HG02759 (cell line): ENCODE data around the gene LCN6.
"Not testable (repeated sequence)": the region's sequence is repeated elsewhere in the genome, so short reads cannot be mapped to it uniquely, and the experiment has no call there.

ENCODE experiments used
- ATAC-seq: cut with Tn5 transposase; IDR thresholded peaks from one replicate; pipeline ENCODE4 v1.9.1; 2021; ENCODE audit warnings: mild to moderate bottlenecking, moderate library complexity; ENCODE audit not compliant: unreplicated experiment

The LCN6 gene

DNA sequence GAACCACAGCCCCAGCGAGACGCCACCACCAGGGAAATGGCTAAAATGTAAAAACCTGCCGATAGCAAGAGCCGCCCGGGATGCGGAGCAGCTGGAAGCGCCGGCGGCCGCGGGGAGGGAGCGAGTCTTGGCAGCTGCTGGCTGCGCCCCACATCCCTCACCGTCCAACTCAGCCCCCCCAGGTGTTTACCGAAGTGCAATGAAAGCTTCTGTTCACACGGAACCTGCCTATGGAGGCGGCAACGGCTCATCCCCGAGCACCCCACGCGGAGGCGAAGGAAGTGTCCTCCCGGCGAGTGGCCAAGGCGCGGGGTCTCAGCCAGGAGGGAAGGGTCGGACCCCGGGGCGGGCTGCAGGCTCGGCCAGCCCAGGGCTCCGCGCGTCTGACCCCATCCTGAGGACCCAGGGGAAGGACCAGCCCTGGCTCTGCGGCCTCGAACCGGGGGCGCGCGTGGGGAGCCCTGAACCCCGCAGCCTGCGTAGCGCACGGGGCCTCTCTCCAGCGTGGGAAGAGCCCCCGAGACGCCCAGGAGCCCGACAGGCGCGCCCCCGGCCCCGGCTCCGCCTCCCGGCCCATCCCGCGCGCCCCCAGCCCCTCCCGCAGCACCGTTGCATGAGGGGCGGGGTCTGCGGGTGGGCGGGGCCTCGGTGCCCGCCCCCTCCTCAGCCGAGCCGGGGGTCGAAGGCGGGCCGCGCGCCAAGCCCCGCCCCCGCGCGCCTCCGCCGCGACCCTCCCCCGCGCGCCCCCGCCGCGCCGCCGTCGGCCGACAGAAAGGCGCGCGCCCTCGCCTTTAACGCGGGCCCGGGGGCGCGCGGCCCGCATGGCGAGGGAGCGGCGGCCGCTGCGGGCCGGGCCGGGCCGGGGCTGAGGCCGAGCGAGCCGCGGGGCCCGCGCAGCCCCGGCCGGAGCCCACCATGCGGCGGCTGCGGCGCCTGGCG, 36.3 kb downstream of the LCN6 start, which contains the start of gene DIPK1B:
Gene DIPK1B, plus strand, starts transcription at position 822 of the 939 bp plus-strand sequence. Its CDS starts 94 bp downstream, at position 916.
- ATAC-seq: no peak

DNA sequence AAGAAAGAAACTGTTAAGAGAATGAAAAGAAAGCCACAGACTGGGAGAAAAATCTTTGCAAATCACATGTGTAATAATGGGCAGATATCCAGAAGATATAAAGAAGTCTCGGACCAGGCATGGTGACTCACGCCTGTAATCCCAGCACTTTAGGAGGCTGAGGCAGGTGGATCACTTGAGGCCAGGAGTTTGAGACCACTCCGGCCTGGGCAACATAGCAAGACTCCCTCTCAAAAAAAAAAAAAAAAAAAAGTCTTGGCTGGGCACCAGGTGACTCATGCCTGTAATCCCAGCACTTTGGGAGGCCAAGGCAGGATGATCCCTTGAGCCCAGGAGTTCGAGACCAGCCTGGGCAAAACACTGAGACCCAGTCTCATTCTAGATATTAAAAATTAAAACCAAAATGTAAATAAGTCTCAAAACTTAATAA, 37.1 kb downstream of the LCN6 start:
- not testable (repeated sequence) for ATAC-seq

DNA sequence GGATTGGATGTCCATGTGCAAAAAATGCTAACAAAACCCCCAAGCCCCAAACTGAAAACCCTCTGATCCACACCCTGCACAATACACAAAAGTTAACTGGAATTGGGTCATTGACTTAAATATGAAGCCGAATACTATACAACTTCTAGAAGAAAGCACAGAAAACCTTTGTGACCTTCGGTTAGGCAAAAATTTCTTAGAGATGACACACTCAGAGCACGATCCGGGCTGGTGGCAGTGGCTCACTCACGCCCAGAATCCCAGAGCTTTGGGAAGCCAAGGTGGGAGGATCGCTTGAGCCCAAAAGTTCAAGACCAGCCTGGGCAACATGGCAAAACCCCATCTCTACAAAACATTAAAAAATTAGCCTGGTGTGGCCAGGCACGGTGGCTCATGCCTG, 37.8 kb downstream of the LCN6 start:
- no peak for ATAC-seq

DNA sequence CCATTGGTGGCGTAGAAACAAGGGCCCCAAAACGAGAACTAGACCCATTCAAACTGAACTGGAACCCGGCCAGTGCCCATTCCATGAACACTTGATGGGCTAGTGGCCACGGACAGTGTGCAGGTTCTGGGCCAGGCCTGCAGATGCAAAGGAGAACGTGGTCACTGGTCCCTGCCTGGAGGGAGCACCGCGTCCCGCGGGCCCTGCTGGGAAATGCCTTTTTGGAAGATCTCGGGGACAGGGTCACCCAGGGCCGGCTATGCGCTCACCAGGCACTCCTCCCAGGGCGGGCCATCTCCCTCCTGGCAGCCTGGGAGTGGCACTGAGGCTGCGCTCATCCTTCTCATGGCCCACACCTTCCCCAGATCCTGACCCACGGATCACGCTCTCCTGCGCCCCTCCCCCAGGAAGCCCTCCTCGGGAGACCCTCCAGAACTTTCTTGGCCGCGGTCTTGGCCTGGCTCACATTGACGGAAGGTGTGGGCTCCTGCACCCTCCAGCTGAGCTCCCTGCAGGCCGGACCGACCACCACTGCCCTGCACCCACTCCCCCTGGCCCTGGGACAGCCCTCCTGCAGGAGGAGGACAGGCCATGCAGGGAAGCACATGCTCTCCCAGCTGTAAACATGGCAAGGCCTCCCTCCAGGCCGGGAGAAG, 38.7 kb downstream of the LCN6 start:
- ATAC-seq: no peak

DNA sequence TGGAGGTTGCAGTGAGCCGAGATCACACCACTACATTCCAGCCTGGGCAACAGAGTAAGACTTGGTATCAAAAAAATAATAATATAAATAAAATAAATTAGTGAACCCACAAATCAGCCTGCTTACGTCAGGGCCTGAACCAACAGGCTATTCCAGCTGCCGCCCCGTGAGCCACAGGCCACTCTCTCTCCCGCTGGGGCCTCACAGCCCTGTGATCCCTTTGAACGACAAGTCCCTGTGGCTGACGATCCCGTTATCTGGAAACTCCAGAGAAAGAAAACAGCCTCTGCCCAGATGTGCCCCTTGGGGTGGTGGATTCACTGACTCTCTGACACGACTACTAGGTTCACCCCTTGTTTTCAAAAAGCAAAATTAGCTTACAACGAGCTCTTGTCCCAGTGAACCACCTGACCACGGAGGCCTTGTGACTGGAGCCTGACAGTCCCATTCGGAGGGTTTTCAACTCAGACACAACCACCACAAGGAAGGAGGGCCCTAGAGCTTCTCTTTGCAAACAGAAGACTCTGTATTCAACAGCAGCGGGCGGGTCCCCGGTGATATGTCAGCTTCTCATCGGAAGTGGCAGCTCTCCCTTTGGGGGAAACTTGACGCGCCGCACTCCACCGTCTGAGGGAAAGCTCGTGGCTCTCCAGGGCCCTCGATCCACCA, 40.3 kb downstream of the LCN6 start:
- no peak for ATAC-seq

DNA sequence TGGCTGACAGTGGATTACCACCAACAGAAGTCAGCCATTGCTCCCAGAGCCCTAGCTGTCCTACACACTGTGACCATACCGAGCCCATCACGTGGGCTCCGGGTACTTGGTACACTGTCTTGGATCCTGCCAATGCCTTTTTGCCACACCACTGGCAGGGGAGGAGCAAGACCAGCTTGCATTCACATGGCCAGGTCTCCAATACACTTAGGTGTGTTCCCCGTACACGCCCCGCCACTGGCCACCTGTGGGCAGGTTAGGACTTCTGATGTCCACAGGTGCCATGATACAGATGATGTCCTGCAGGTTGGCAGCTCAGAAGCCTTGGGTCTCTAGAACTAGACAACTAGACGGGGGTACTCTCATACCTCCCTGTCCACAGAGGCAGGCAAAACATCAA, 41.3 kb downstream of the LCN6 start:
- no peak for ATAC-seq

DNA sequence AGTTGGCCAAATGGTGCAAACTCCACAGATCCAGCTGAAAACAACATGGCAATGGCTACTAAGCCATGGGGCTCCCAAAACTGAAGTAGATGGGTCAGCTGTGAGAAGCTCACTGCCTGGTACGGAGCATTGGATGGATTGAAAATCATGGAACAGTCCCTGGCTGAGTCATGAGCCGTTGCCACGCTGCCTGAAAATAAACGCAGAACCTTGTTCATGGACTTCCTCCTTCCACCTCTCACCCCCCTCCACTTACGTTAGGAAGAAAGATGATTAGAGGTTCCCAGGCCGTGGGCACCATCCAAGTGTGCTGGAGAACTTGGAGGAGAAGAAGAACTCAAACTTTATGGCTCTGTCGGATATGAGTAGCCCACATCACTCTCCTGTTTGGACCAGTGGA, 42.8 kb downstream of the LCN6 start:
- ATAC-seq: no peak

DNA sequence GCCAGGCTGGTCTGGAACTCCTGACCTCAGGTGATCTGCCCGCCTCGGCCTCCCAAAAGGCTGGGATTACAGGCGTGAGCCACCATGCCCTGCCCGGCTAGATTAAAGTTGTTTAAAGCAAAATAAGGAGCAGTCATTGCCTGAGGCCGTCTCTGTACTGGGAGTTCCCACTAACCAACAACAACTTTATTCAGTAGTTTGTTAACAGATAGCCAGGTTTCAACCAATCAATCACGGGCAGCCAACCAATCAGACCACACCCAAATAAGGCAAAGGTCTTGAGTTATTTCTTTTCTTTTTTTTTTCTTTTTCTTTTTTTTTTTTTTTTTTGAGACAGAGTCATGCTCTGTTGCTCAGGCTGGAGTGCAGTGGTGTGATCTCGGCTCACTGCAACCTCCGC, 43.6 kb downstream of the LCN6 start:
- not testable (repeated sequence) for ATAC-seq

DNA sequence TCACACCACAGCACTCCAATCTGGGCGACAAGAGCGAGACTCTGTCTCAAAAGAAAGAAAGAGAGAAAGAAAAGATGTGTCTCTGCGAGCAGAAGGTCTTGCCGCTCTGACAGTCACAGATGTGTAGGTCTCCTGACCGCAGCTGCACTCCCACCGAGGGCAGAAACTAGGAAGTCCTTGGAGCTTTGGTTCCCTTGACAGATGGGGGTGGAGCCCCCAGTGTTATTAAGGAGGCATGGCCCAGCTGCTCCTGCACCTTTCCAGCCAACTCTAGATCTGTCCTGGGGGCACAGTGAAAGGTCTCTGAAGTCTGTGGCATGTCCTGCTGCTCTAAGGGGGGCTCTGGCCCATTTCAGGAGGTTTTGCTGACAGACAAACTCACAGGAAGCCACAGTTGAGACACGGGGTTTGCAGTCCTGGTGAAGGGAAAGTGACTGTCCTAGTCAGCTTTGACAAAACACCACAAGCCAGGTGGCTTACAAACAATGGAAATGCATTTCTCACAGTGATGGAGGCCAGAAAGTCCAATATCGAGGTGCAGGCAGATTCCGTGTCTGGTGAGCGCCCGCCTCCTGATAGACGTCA, 45.0 kb downstream of the LCN6 start:
- ATAC-seq: no peak

DNA sequence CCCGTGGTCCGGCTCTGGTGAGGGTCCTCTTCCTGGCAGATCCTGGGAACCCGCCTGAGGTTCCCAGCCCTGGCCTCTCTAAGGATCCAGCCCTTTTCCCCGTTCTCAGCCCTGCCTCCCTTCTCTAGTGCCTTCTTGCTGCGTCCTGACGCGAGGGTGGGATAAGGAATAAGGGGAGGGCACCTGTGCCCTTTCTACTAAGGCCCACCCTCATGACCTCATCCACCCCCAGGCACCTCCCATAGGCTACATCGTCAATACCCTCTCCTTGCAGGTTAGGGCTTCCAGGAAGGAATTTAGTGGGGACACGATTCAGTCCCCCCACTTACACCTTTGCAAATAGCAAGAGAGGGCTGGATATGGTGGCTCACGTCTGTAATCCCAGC, 46.7 kb downstream of the LCN6 start:
- no peak for ATAC-seq

DNA sequence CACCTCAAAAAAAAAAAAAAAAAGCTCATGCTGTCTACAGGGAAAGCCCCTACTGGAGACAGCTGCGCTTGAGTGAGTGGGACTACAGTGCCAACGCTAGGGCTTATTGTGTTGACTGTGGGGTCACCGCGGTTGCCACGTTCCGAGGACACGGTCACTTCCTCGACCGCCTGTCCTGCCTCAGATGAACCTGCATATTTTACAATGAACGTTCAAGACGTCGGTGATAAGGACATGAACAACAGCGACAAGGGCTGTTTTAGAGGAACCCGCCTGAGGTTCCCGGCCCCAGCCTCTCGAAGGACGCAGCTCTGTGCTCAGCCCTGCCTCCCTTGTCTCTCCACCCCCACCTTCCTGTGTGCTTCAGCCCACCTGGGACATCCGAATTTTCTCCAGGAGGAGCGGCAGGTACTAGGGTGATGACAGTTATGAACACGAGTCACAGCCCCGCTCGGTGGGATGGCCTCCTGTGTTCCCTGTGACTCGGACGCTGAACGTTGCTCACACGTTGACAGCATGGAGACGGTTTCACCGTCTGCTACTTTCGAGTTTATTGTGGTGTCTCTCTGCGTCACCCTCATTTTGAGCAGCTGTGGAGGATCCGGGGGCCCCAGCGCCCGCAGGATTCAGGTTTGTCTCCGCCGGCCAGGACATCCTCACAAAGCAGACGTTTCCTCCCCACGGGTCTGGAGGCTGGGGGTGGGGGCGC, 47.2 kb downstream of the LCN6 start:
- ATAC-seq: peak; percentile 61

DNA sequence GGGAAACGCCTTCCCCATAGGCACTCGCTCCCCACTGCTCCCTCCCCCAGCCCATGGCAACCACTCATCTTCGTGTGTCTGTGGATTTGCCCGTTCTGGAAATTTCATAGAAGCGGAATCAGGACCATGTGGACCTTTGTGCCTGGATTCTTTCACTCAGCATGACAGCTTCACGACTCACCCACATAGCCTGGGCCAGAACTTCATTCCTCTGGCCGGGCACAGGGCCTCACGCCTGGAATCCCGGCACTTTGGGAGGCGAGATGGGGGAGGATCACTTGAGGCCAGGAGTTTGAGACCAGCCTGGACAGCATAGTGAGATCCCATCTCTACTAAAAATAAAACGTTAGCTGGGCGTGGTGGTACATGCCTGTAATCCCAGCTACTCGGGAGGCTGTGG, 48.0 kb downstream of the LCN6 start:
- ATAC-seq: no peak

DNA sequence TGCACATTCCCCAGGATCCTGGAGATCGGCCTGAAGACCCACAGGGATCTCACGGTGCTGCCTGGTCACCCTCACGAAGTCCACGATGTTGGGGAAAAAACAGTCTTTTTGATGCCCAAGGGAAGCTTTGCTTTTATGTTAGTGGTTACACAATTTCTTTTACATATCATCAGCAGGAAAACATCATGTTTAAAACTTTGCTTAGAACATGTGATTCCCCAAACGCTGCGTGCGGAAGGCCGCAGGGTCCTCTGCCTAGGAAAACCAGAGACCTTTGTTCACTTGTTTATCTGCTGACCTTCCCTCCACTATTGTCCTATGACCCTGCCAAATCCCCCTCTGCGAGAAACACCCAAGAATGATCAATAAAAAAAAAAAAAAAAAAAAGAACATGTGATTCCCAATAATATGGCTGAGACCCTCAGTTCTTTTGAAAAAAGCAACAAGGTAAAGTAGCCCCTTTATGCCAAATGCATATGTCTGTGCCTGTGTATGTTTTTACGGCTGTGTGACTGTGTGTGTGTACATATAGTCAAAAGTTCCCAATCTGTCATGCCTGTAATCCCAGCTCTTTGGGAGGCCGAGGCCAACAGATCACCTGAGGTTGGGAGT, 49.6 kb downstream of the LCN6 start:
- no peak for ATAC-seq

DNA sequence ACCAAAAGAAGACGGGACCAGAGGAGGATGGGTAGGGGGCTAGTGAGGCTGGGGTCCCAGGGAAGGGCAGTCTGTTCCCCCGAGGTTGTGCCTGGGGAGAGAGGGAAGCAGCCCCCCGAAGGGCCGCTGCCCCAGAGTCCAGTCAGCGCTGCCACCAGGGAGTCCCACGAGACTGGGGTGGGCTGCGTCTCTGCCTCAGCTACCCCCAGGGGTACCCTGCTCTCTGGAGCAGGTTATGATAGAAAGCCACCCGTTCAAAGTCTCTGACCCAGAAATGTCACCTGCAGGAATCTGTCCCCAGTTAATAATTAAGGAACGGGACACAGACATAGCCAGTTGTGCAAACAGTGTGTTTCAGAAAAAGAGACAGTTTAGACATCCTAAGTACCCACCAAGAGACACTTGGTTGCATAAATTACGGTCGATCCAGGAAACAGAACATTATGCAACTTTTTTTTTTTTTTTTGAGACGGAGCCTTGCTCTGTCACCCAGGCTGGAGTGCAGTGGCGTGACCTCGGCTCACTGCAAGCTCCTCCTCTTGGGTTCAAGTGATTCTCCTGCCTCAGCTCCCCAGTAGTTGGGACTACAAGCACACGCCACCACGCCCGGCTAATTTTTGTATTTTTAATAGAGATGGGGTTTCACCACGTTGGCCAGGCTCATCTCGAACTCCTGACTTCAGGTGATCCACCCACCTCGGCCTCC, 50.4 kb downstream of the LCN6 start:
- no peak for ATAC-seq

DNA sequence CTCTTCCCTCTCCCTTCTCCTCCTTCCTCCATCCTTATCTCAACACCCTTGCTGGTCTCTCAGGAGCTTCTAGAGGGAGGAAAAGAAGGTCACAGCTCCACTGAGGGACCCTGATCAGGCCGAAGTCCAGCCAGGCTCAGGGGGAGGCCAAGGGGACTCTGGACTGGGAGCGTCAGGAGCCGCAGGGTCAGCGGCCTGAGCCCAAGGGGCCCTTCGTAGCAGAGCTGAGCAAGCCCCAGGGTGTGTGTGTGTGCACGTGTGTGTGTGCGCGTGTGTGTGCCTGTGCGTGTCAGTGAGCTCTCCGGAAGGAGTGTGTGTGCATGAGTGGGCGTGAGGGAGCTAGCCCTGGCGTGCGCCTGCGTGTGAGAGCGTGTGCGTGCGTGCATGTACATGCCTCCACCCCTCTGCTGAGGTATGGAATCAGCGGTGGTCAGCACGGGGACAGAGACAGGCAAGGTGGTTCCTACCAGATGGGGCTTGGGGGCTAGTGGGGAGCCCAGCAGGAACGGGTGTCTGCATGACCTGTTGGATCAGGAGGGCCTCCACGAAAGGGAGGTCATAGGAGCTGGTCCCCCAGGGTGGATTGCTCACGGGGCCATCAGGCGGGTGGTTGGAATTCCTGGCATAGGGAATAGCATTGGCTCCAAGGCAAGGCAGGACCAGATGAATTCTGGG, 51.0 kb downstream of the LCN6 start:
- no peak for ATAC-seq

DNA sequence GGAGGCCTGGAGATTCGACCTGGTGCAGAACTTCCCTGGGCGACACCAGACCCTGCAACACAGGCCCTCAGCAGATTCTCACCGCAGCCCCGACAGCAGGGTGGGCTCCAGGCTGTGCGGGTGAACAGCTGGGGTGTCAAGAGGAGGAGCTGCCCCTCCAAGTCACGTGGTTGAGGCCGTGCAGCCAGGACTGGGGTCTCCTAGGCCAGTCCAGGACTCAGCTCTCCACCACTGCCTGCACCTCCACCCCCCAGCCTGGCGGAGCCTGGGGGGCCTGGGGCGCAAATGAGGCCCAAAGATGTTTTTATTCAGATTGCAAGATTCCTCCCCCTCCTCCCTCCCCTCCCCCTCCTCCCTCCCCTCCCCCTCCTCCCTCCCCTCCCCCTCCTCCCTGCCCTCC, 51.8 kb downstream of the LCN6 start:
- ATAC-seq: no peak

DNA sequence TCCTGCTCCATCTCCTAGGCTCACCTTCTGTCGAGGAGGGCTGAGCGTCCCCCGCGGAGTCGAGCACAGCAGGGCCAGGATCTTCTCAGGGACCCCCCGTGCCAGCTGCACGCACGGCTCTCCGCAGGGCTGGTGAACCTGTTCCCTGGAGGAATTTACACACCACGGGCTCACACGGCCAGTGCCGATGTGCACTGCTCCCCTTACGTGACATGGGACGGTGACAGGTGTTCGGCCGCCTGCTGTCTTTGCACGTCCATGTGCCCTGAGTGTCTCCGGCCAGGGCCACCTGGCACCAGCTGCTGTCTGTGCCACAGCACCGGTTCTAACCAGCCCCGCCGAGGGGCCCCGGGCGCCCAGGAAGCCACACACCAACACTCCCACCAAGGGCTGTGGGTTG, 52.4 kb downstream of the LCN6 start:
- ATAC-seq: no peak

DNA sequence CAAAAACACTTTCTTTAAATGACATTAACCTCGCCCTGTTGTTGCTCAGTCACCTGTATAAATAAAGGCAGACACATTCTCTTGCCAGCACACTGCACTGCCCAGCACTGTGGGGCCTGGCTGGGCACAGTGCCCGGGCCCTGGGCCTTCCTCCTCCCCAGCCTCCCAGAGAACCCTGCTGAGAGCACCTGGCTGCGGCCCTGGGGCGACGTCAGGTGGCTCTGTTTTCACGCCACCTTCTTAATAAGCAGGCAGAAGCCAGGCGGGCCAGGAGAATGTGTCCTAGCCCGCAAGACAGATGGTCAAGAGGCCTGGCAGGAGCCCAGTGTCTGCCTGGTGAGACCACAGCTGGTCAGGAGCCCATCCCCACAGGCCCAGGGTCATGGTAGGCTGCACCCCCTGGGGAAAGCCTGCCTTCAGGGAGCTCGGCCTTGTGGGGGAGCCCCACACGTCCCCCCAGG, 52.9 kb downstream of the LCN6 start:
- ATAC-seq: no peak

DNA sequence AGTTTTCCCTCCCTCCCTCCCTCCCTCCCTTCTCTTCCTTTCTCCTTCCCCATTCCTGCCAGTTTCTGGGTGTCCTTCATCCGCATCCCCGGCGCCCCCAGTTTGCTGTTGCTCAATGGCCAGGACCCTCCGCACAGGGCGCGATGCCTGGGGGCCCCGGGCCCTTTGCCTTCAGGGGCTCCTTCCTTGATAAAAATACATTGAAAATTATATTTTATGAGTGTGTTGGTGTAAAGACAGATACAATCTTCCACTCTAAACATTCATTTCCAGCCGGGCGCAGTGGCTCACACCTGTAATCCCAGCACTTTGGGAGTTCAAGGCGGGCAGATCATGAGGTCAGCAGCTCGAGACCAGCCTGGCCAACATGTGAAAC, 53.5 kb downstream of the LCN6 start:
- ATAC-seq: no peak
